ENCODE results near the gene CAMK1D.

Gene CAMK1D

DNA sequence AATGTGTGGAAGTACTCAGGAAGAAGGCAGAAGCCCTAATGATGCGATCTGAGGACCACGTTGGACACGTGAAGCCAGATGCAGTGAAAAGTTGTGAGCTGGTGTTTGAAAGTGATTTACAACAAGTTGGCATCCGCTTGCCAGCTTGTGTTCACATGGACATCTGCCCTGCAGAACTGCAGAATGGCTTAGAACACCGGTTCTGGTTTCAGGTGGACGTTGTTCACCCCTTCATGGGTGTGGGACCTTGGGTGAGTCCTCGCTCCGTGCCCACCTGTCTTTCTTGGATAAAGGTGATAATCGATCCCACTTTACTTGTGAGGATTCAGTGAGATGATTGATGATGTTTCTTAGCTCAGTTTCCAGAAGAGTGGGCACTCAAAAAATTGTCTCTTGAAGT lies 53.8 kb downstream of the CAMK1D start:
- no peak for DNase-seq (ENCODE audit: low spot score)

DNA sequence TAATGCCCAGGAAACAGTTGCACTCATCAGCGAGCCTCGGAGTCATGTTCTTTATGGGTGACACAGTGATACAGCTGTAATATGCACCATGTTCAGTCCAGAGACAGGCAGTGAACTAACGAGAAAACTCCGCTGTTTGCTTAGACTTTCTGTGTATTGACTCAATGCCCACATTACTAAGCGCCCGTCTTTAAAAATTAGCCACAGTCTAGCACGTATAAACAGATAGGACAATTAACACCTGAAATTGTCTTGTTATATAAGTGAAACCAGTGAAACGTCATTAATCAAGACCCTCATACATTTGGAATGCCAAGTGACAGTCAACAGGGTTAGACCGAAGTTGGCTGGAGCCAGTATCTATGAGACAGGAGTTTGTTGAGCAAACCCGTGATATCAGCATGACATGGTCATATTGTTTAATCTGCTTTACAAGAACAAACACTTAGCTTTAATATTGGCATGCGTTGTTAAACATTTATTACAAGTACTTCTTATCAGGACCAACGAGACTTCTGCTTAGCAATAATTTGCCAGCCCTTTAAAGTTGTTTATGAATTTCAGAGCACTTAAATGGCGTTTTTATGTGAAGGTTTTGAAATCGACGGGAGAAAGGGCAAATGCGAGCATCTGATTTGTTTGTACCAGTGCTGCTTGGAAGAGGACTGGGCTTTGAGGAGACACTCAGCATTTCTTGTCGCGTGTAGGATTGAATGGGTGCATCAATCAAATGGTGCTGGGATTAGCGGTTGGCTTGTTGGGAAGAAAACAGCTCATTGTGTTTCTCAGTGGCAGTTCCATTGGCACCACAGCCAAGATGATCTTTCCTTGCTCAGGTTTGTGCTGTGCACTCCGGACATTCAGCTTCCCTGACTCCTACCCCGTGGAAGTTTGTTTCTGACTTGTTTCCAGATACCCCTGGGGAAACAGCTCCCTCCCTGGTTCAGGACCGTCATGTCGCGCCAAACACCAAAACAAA lies 56.3 kb downstream of the CAMK1D start:
- no peak for DNase-seq (ENCODE audit: low spot score)

GRCh38 chr10:12406764-12407400 lies 57.5 kb downstream of the CAMK1D start:
- DNase-seq (ENCODE audit: low spot score) = no peak

GRCh38 chr10:12408472-12408871 lies 59.1 kb downstream of the CAMK1D start:
- DNase-seq (ENCODE audit: low spot score) = no peak

DNA sequence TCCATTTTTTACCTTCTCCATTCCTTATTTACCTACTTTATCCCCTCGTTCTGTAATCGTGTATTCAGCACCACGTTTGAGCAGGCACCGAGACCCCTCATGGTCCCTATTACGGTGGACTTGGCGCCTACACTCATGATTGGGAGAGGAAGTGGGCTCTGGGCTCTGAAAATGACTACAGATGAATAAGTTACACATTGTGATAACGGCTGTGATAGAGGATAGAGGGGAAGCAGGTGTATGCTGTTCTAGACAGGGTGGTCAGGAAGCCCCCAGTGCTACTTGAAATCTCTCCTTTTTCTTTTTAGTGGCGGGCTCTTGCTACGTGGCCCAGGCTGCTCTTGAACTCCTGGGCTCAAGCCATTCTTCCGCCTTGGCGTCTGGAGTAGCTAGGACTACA lies 59.8 kb downstream of the CAMK1D start:
- DNase-seq (ENCODE audit: low spot score) = no peak

- no peak for DNase-seq (ENCODE audit: low spot score)
Observed at GRCh38 chr10:12409613-12410012, 60.3 kb downstream of the CAMK1D start.

DNA sequence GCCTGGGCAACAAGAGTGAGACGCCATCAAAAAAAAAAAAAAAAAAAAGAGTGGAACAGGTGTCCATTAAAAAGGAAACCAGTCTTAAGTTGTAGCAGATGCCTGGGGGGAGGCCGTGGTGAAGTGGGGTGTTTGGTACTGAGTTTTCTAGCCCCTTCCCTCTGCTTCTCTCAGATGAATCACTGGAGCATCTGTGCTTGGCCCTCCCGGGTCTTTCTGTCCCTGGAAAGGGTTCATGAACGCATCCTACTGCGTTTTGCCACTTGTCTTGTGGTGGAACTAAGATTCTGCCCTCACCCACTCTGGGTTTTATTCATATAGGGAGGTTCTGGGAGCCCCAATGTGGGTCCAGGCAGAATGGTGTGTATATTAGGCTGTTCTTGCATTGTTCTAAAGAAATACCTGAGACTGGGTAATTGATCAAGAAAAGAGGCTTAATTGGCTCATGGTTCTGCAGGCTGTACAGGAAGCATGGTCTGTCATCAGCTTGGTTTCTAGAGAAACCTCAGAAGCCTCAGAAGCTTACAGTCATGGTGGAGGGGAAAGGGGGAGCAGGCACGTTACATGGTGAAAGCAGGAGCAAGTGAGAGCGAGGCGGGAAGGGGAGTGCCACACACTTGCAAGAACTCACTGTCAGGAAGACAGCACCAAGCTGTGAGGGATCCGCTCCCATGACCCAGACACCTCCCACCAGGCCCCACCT lies 63.5 kb downstream of the CAMK1D start:
- no peak for DNase-seq (ENCODE audit: low spot score)

- no peak for DNase-seq (ENCODE audit: low spot score)
Observed at GRCh38 chr10:12413369-12413711, 64.0 kb downstream of the CAMK1D start.

- DNase-seq (ENCODE audit: low spot score) = no peak
Observed at GRCh38 chr10:12414278-12414989, 65.1 kb downstream of the CAMK1D start.

DNA sequence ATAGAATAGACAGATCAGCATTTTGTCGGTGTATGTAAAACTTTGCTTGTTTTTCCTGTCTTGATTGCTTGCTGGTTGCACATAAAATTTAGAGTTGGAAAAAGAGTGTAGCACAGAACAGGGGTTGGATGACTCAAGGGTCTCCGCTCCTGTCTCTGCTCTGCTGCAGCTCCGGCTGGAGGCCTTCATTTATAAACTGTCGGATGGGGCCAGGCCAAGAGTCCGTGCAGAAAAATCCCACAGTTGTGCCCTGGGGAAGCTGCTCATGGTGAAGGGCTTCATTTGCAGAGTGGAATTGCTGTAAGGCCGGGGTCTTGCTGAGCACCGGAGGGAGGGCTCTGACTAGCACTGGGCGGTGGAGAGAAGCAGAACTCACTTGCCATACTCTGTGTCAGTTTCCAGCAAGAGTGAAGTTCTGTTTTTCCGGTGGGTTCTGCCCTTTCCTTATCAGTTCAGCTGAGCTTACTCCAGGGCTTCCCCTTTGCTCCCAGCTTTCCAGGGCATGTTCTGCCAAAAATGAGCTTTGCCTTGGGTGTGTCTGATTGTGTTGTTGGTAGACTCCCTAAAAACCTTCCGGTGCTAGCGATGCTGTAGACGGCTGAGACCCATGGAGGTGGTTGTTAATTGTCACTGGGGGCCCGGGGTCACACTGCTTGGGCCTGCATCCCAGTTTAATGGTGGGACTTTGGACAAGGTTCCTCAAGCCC lies 67.2 kb downstream of the CAMK1D start:
- DNase-seq (ENCODE audit: low spot score) = no peak

DNA sequence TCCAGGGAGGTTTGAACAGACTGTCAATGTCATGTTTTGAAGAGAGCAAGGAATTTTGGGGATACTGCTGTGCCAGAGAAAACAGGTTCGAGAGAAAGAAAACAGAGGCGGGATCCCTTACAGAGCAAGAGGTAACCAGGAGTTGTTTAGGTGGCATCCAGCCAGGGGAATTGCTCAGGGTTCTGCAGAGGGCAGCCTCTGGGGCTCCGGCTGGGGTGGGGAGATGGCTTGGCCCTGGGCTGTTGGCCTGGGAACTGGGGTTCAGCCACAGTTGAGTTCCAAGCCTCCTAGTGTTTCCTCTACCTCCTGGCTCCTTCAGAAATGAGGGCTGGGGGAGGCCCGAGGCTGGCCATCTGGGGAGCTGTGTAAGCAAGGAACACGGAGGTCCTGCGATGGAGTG lies 68.0 kb downstream of the CAMK1D start:
- no peak for DNase-seq (ENCODE audit: low spot score)

- no peak for DNase-seq (ENCODE audit: low spot score)
Observed at GRCh38 chr10:12418000-12418399, 68.7 kb downstream of the CAMK1D start.

DNA sequence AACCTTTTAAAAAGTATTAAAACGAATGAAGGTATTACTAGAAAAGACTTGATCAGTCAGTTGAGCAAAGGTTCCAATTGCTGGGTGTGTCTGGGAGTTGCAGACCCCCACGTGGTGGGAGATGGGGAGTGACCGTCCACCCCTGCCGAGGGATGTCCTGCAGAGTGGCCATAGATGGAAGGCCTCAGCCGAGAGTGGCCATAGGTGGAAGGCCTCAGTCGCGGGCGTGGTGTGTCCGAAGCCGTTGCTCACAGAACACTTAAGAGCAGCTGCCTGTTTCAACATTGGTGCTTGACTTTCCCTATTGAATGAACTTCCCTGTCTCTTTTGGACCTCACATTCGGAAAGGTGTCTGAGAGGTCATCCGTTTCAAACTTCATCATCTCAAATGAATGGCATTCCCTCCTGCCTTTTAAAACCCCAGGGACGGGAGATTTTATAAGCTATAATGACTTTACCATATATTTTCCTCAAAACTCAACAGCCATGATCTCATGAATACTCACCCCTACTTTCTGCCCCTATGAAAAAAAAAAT lies 69.4 kb downstream of the CAMK1D start:
- DNase-seq (ENCODE audit: low spot score) = no peak

DNA sequence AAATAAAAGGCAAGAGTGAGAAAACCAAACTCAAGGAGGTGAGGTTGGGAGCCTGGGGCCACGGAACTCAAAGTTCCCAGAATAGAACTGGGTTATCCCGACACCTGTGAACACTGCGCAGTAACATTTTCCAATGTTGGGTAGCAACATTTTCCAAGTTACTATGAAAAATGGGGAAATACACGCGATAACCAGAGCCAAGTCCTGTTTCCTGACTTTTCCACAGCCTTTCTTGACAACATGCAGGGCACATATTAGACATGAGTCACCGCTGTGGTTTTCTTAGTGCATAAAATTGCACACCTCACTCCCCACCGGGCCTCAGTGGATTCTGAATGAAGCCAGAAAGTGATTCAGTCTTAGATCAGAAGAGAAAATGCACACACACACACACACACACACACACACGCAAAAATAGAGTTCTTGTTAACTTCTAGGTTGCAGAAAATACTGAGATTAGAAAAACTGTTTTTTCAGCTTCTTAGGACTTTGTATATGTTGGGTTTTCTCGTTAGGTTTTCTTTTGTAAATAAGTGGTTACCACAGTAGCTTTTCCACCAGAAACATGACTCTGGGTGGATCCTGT lies 70.0 kb downstream of the CAMK1D start:
- no peak for DNase-seq (ENCODE audit: low spot score)

GRCh38 chr10:12420530-12421120 lies 71.3 kb downstream of the CAMK1D start:
- DNase-seq (ENCODE audit: low spot score) = no peak

DNA sequence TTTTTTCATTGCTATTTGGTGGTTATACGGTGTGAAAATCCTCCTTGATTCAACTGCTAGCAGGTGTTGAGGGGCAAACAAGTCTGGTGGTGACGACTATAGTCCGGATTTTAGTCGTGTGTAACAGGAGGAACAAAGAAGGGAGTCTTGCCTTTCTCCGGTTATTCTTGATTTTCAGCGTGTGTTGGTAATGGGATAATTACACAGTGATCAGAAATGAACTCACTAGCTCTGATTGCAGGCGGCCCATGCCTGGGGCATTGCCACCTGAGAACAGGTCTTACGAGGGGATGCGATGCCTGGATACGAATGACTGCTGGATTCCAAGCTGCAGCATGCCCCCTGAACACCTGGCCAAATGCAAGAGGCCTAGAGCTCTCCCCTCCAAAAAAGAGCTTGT lies 72.8 kb downstream of the CAMK1D start:
- no peak for DNase-seq (ENCODE audit: low spot score)

DNA sequence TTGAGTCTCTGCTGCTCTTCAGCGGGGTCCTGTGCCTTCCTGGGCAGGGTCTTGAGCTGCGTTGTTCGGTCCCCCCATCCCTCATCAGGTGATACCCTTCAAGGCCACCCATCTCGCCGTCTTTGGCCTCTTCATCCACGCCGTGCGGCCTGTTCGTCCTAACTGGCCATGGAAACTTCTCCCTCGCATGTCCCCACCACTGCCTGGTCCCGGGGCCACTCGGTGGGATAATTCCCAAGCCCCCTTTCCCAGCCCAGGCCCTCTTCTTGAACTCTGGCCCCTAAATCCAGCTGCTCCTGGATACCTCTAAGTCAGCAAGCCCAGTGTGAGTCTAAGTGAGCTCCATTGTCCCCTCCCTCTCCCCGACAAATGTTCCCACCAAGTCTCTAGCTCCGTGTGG lies 74.5 kb downstream of the CAMK1D start:
- DNase-seq (ENCODE audit: low spot score) = no peak

DNA sequence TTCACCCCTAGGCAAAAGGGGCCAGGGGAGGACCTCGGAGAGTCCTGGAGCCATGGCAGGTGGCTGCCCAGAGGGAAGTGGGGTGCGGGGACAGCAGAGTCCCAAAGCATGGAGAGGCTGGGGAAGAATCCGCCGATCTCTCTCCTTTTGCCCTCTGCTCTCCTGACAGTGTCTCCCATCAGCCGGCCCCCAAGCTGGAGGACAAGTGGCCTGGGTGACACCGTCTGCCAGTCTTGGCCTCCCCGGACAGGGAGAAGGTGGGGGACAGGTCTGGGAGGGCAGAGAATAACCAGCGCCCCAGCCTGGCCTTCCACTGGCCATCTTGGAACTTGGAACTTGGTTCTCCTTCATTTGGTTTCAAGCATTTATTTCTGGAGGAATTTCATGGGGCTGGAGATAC lies 77.9 kb downstream of the CAMK1D start:
- DNase-seq (ENCODE audit: low spot score) = no peak

DNA sequence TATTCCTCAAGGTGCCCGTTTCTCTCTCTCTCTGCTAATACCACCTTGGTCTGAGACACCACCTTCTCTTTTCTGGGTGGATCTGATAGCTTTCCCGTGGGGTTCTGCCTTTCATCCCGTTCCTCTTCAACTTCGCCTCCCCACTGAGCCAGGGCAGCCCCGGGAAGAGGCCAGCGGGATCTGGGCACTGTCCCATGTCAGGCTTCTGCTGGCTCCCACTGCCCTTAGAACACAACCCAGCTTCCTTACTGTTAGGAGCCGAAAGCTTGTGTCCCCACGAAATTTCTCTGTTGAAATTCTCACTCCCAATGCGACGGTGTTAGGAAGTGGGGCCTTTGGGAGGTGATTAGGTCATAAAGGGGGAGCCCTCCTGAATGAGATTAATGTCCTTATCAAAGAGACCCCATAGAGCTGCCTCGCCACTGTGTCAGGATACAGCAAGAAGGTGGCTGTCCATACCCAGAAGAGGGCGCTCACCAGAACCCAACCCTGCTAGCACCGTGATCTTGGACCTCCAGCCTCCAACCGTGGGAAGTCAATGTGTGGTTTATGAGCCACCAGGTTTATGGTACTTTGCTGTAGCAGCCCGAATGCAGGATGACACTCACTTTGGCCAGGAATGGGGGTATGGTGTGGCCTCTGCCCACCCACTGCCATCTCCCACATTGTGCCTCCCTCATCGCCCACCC lies 79.2 kb downstream of the CAMK1D start:
- no peak for DNase-seq (ENCODE audit: low spot score)

DNA sequence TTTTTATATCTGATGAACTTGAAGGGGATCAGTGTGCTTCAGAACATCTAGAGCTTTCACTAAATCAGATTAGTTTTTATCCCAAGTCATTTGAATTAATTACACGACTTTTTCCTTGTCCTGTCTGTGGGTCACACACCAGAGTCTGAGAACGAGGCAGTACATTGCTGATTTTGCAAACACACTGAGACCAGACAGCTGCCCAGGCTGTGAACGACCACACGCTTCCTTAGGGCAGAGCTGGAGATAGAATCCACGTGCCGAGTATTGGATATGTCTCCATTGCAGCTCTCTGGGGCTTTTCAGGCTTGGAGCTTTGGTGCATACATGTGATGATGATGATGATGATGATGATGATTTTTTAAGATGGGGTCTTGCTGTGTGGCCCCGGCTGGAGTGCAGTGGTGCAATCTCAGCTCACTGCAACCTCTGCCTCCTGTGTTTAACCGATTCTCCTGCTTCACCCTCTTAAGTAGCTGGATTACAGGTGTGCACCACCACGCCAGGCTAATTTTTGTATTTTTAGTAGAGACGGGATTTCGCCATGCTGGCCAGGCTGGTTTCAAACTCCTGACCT lies 81.1 kb downstream of the CAMK1D start:
- DNase-seq (ENCODE audit: low spot score) = no peak
